GM18873 (cell line): ENCODE results near the gene RCSD1.

Experiments
- ATAC-seq: cut with Tn5 transposase; IDR thresholded peaks from one replicate; pipeline ENCODE4 v1.9.1; 2021; ENCODE audit warnings: mild to moderate bottlenecking, moderate library complexity, moderate number of reproducible peaks; ENCODE audit not compliant: unreplicated experiment, low FRiP score

The RCSD1 gene

GRCh38 chr1:167683226-167683625, 53.2 kb downstream of the RCSD1 start:
- ATAC-seq, result no peak

- ATAC-seq, result no peak
These were observed 53.8 kb downstream of the RCSD1 start for GRCh38 chr1:167683641-167684502.

- ATAC-seq, result no peak
These were observed 55.8 kb downstream of the RCSD1 start for GRCh38 chr1:167685844-167686243.

- ATAC-seq, result peak; percentile 48
These were observed 58.0 kb downstream of the RCSD1 start for GRCh38 chr1:167687919-167688519.

GRCh38 chr1:167689567-167689920, 59.5 kb downstream of the RCSD1 start:
- ATAC-seq, result no peak

- ATAC-seq, result no peak
These were observed 60.0 kb downstream of the RCSD1 start for GRCh38 chr1:167690053-167690452.

- ATAC-seq, result no peak
These were observed 63.5 kb downstream of the RCSD1 start for GRCh38 chr1:167693425-167694045.

- no peak for ATAC-seq
These were observed 64.7 kb downstream of the RCSD1 start for GRCh38 chr1:167694691-167695090.

- no peak for ATAC-seq
These were observed 65.1 kb downstream of the RCSD1 start for GRCh38 chr1:167695147-167695546.

- no peak for ATAC-seq
These were observed 65.9 kb downstream of the RCSD1 start for GRCh38 chr1:167695756-167696561.

- no peak for ATAC-seq
These were observed 67.7 kb downstream of the RCSD1 start for GRCh38 chr1:167697667-167698141.

- ATAC-seq, result no peak
These were observed 68.3 kb downstream of the RCSD1 start for GRCh38 chr1:167698313-167698712.

GRCh38 chr1:167701510-167701909, 71.5 kb downstream of the RCSD1 start:
- no peak for ATAC-seq

- ATAC-seq, result no peak
These were observed 73.5 kb downstream of the RCSD1 start for GRCh38 chr1:167703557-167703956.

GRCh38 chr1:167704715-167705114, 74.7 kb downstream of the RCSD1 start:
- no peak for ATAC-seq

GRCh38 chr1:167705250-167705649, 75.2 kb downstream of the RCSD1 start:
- no peak for ATAC-seq

GRCh38 chr1:167706363-167706762, 76.3 kb downstream of the RCSD1 start:
- no peak for ATAC-seq

- ATAC-seq, result no peak
These were observed 77.2 kb downstream of the RCSD1 start for GRCh38 chr1:167706931-167707877.

GRCh38 chr1:167707942-167708341, 77.9 kb downstream of the RCSD1 start:
- ATAC-seq, result no peak
